Mesothelial cell of epicardium (in vitro differentiated cells): ENCODE measurements around the gene DTNB. TPM values are rescaled to one million over a fixed set of nuclear protein-coding genes. Genes with fewer than 3 reads are reported as not detected.
"Not testable (repeated sequence)": the region's sequence is repeated elsewhere in the genome, so short reads cannot be mapped to it uniquely, and the experiment has no call there.

Source experiments
- DNase-seq, 2 experiments: peaks; one replicate each; pipeline ENCODE4 v3.0.0; 2021; ENCODE audit warnings: low spot score in 2 of 2; ENCODE audit not compliant: unreplicated experiment in 2 of 2
- H3K27ac Mint-ChIP-seq: 2 replicates; pipeline ENCODE4 v1.8.0; 2021; ENCODE audit warnings: mixed read lengths
- H3K27me3 Mint-ChIP-seq: 2 replicates; pipeline ENCODE4 v1.8.0; 2021; ENCODE audit warnings: low read depth, mixed read lengths
- H3K36me3 Mint-ChIP-seq: 2 replicates; pipeline ENCODE4 v1.8.0; 2021; ENCODE audit warnings: mixed read lengths
- H3K4me1 Mint-ChIP-seq: 2 replicates; pipeline ENCODE4 v1.8.0; 2021; ENCODE audit warnings: mixed read lengths
- H3K4me3 Mint-ChIP-seq: 2 replicates; pipeline ENCODE4 v1.8.0; 2021; ENCODE audit warnings: mild to moderate bottlenecking, moderate library complexity, mixed read lengths
- H3K9me3 Mint-ChIP-seq: 2 replicates; pipeline ENCODE4 v1.8.0; 2021; ENCODE audit warnings: mixed read lengths
- CTCF ChIP-seq: fragments of 200-600 bp; sonication (generic); IDR thresholded peaks from one replicate; pipeline ENCODE4 v1.5.0; 2021; ENCODE audit warnings: antibody characterized with exemption; ENCODE audit not compliant: unreplicated experiment
- total RNA-seq: library from RNA; stranded (reverse); gene quantifications from 3 replicates; pipeline ENCODE4 v1.2.1, GENCODE V29; 2021

The DTNB gene
- total RNA-seq, 1 donor from 2014 or later, result 36.3 TPM

DNA sequence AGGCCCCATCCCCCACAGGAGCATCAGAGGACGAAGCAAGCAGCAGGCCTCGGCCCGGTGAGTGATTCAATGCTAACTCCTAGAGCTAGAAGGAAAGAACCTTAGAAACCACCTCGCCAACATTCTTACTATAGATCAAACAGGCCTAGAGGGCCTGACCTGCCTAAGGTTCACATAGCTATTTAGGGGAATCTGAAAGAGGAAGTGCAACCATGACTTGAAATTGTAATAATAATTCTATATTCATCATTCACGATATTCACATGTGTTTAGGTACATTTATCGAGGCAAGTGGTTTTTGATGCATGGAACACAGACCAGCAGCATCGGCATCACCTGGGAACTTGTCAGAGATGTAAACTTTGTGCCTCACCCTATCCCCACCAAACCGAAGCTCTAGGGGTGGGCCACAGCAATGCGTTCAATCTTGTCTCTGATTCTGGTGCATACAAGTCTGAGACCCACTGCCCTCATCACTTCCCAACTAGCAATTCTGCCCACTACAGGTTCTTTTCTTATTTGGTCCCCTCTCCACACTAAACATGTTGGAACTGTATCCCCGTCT lies 253.6 kb downstream of the DTNB start:
- H3K9me3 Mint-ChIP-seq, result no peaks in the 10 kb centered on the region

DNA sequence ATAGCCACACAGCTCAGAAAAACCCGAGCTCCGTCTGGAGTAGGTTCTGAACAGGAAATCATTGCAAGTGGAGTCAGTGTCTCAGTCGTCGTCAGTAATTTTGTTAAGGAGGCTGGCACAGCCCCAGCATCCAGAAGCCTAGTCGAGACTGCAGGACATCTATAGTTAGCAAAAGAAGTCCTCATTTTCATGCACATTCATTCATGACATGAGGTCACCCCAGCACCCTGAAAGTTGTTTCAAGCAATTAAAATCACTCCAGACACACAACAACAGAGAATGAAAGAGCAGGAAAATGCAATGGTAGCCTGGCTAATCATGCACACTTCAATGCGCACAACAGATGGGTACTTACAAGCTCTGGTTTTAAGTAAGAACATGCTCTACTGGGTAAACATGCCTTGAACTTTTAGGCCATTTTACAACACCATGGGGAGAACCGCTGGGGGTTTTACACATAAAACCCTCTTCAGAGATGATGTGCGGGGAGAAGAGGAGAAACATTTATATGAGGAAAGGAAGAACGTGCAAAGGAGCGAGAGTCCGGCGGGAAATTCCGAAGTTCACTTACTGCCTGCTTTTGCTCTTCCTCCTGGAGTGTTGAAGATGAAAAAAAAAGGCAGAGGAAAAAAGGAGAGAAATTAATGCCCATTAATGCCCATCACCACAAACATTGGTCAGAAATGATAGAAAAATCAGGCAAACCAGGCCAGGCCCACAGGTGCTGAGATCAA lies 254.3 kb downstream of the DTNB start:
- DNase-seq, result no peak
- H3K36me3 Mint-ChIP-seq, result peaks cover 13% of the 10 kb centered on the region
- H3K27ac Mint-ChIP-seq, result no peak overlapping the region
- H3K4me1 Mint-ChIP-seq, result peaks cover 4% of the 10 kb centered on the region
- H3K9me3 Mint-ChIP-seq, result no peaks in the 10 kb centered on the region
- no peak for TF ChIP-seq CTCF
- H3K4me3 Mint-ChIP-seq, result no peak overlapping the region
- H3K27me3 Mint-ChIP-seq, result no peaks in the 10 kb centered on the region

More for the DNA sequence above, 253.6 kb downstream of the DTNB start:
- no peak for DNase-seq
- H3K27ac Mint-ChIP-seq, result no peak overlapping the region
- TF ChIP-seq CTCF, result no peak
- H3K4me3 Mint-ChIP-seq, result no peak overlapping the region
- peaks cover 13% of the 10 kb centered on the region for H3K36me3 Mint-ChIP-seq
- peaks cover 4% of the 10 kb centered on the region for H3K4me1 Mint-ChIP-seq
- no peaks in the 10 kb centered on the region for H3K27me3 Mint-ChIP-seq

- Mint-ChIP-seq H3K36me3 (peaks cover 14% of the 10 kb centered on the region), H3K4me1 (peaks cover 4% of the 10 kb centered on the region), H3K9me3 (no peaks in the 10 kb centered on the region), H3K27me3 (no peaks in the 10 kb centered on the region), H3K4me3 (no peak overlapping the region), H3K27ac (no peak overlapping the region)
- TF ChIP-seq CTCF, result no peak
- no peak for DNase-seq
These were observed 255.5 kb downstream of the DTNB start for GRCh38 chr2:25417715-25418369.

GRCh38 chr2:25416674-25417073 lies 256.7 kb downstream of the DTNB start:
- H3K4me3 Mint-ChIP-seq, result no peak overlapping the region
- H3K9me3 Mint-ChIP-seq, result no peaks in the 10 kb centered on the region
- H3K27me3 Mint-ChIP-seq, result no peaks in the 10 kb centered on the region
- no peak overlapping the region for H3K27ac Mint-ChIP-seq
- H3K36me3 Mint-ChIP-seq, result peaks cover 14% of the 10 kb centered on the region
- no peak for DNase-seq
- peaks cover 4% of the 10 kb centered on the region for H3K4me1 Mint-ChIP-seq
- no peak for TF ChIP-seq CTCF

GRCh38 chr2:25414781-25415180 lies 258.6 kb downstream of the DTNB start:
- Mint-ChIP-seq H3K9me3 (no peaks in the 10 kb centered on the region), H3K36me3 (peaks cover 14% of the 10 kb centered on the region)

DNA sequence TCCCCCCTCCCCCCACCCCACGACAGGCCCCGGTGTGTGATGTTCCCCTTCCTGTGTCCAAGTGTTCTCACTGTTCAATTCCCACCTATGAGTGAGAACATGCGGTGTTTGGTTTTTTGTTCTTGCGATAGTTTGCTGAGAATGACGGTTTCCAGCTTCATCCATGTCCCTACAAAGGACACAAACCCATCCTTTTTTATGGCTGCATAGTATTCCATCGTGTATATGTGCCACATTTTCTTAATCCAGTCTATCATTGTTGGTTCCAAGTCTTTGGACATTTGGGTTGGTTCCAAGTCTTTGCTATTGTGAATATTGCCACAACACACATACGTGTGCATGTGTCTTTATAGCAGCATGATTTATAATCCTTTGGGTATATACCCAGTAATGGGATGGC lies 260.0 kb downstream of the DTNB start:
- H3K9me3 Mint-ChIP-seq, H3K27ac Mint-ChIP-seq, DNase-seq, H3K4me1 Mint-ChIP-seq, H3K27me3 Mint-ChIP-seq, H3K4me3 Mint-ChIP-seq: not testable (repeated sequence)
- H3K36me3 Mint-ChIP-seq, result peaks cover 10% of the 10 kb centered on the region

More at GRCh38 chr2:25414781-25415180, 258.6 kb downstream of the DTNB start:
- no peak overlapping the region for H3K27ac Mint-ChIP-seq
- H3K4me1 Mint-ChIP-seq, result peaks cover 4% of the 10 kb centered on the region
- DNase-seq, result no peak
- H3K27me3 Mint-ChIP-seq, result no peaks in the 10 kb centered on the region
- no peak for TF ChIP-seq CTCF
- no peak overlapping the region for H3K4me3 Mint-ChIP-seq
